Keratinocyte (primary cell): ENCODE data around the gene IL10RA. TPM values are rescaled to one million over a fixed set of nuclear protein-coding genes. Genes with fewer than 3 reads are reported as not detected.

ENCODE experiments used
- DNase-seq: peaks from one replicate; pipeline ENCODE4 v3.0.0-alpha.2; 2011; ENCODE audit warnings: low read depth, missing footprints, low spot score
- FAIRE-seq: peaks from 2 replicates; lab custom pipeline; 2011; peaks lifted over from hg19 to GRCh38; lab: Jason Lieb, UNC
- H2AFZ ChIP-seq: 2 replicates; pipeline ENCODE4 v1.6.0; 2012; ENCODE audit warnings: low read length, control low read depth, inconsistent platforms; ENCODE audit not compliant: control insufficient read depth
- H3K27ac ChIP-seq: 2 replicates; pipeline ENCODE4 v1.5.1; 2011; ENCODE audit warnings: low read length; ENCODE audit not compliant: control insufficient read depth, insufficient read depth
- H3K27me3 ChIP-seq: 3 replicates; pipeline ENCODE4 v1.6.0; 2011; ENCODE audit warnings: low read length; ENCODE audit not compliant: control insufficient read depth, insufficient read depth; ENCODE audit errors: extremely low read depth
- H3K36me3 ChIP-seq, 2 experiments: 2 replicates in 1 of 2; 3 replicates in 1 of 2; pipeline ENCODE4 v1.5.1; 2011; ENCODE audit warnings: low read length in 2 of 2, mild to moderate bottlenecking in 1 of 2; ENCODE audit not compliant: control insufficient read depth in 2 of 2, insufficient read depth in 2 of 2; ENCODE audit errors: extremely low read depth in 1 of 2
- H3K4me1 ChIP-seq: 3 replicates; pipeline ENCODE4 v1.5.1; 2011; ENCODE audit warnings: low read length; ENCODE audit not compliant: control insufficient read depth, insufficient read depth; ENCODE audit errors: extremely low read depth
- H3K4me2 ChIP-seq: 3 replicates; pipeline ENCODE4 v1.6.0; 2011; ENCODE audit warnings: low read depth, low read length; ENCODE audit not compliant: control insufficient read depth, insufficient read depth; ENCODE audit errors: extremely low read depth
- H3K4me3 ChIP-seq, 3 experiments: fragments of 200-600 bp in 1 of 3; sonication (generic) in 1 of 3; 2 replicates in 2 of 3; 3 replicates in 1 of 3; pipeline ENCODE4 v1.5.1; 2011 to 2016; ENCODE audit warnings: low read length in 3 of 3, mild to moderate bottlenecking in 3 of 3, control low read depth in 2 of 3, inconsistent platforms in 1 of 3, low read depth in 1 of 3, mixed read lengths in 1 of 3, mixed run types in 1 of 3, moderate library complexity in 1 of 3; ENCODE audit not compliant: control insufficient read depth in 2 of 3, insufficient read depth in 2 of 3; ENCODE audit errors: extremely low read depth in 1 of 3
- H3K79me2 ChIP-seq: 2 replicates; pipeline ENCODE4 v1.6.0; 2012; ENCODE audit warnings: low read length; ENCODE audit not compliant: control insufficient read depth, insufficient read depth
- H3K9ac ChIP-seq: 3 replicates; pipeline ENCODE4 v1.6.0; 2011; ENCODE audit warnings: low read length; ENCODE audit not compliant: control insufficient read depth, insufficient read depth; ENCODE audit errors: extremely low read depth
- H3K9me1 ChIP-seq: 3 replicates; pipeline ENCODE4 v1.6.0; 2011; ENCODE audit warnings: low read length; ENCODE audit not compliant: control insufficient read depth, insufficient read depth; ENCODE audit errors: extremely low read depth
- H3K9me3 ChIP-seq: 2 replicates; pipeline ENCODE4 v1.5.1; 2012; ENCODE audit warnings: low read depth, low read length; ENCODE audit not compliant: control insufficient read depth
- H4K20me1 ChIP-seq: 3 replicates; pipeline ENCODE4 v1.6.0; 2011; ENCODE audit warnings: low read length; ENCODE audit not compliant: control insufficient read depth, insufficient read depth; ENCODE audit errors: extremely low read depth
- EZH2 ChIP-seq: IDR thresholded peaks from one replicate; pipeline ENCODE4 v1.6.1; 2012; ENCODE audit warnings: inconsistent platforms, mild to moderate bottlenecking, low read length, moderate library complexity
- dilution Hi-C: fragments of 300-500 bp; cut with MboI; formaldehyde crosslinking; loops from one replicate; pipeline ENCODE4 v1.7.0; 2020; ENCODE audit warnings: low sequenced_read_pairs; ENCODE audit not compliant: extremely low pct_ligation_motif_present
- polyA plus RNA-seq, 5 experiments: library from polyadenylated mRNA; depleted of rRNA in 3 of 5; stranded (reverse) in 3 of 5; stranded (forward) in 1 of 5; unstranded in 1 of 5; fragments of >200 nt; gene quantifications; 1 replicate in 1 of 5; 2 replicates in 3 of 5; 3 replicates in 1 of 5; pipeline versions ENCODE4 v1.2.1 to v1.2.3, GENCODE V29; 2011 to 2012; ENCODE audit warnings: missing spikeins in 2 of 5, low read depth in 1 of 5, low replicate concordance in 1 of 5
- TF ChIP-seq, protein P1 (sequence below), 3 experiments: IDR thresholded peaks in 1 of 3; conservative IDR thresholded peaks in 1 of 3; optimal IDR thresholded peaks in 1 of 3; 2 replicates in 2 of 3; 3 replicates in 1 of 3; pipeline versions ENCODE3 to v1.5.1; 2011; ENCODE audit warnings: low read length in 3 of 3, mild to moderate bottlenecking in 3 of 3, moderate library complexity in 2 of 3, control low read depth in 1 of 3, inconsistent platforms in 1 of 3; ENCODE audit not compliant: insufficient read depth in 2 of 3; ENCODE audit errors: extremely low read depth in 1 of 3

IL10RA gene
- polyA plus RNA-seq, 1 donor (not counting 4 experiments of a cell fraction or from before 2014, with no cell fraction given), result 0.04 TPM

- no peaks in the 10 kb centered on the region for H4K20me1 ChIP-seq
- H3K79me2 ChIP-seq, result no peaks in the 10 kb centered on the region
- DNase-seq (no peak), FAIRE-seq (no peak)
- H3K4me2 ChIP-seq, result no peak overlapping the region
- H3K27ac ChIP-seq, result no peak overlapping the region
- H3K36me3 ChIP-seq, result no peaks in the 10 kb centered on the region
- no peaks in the 10 kb centered on the region for H3K9me1 ChIP-seq
- no peaks in the 10 kb centered on the region for H3K9me3 ChIP-seq
- no peaks in the 10 kb centered on the region for H3K4me1 ChIP-seq
- no peak for TF ChIP-seq EZH2
- TF ChIP-seq, protein P1, sequence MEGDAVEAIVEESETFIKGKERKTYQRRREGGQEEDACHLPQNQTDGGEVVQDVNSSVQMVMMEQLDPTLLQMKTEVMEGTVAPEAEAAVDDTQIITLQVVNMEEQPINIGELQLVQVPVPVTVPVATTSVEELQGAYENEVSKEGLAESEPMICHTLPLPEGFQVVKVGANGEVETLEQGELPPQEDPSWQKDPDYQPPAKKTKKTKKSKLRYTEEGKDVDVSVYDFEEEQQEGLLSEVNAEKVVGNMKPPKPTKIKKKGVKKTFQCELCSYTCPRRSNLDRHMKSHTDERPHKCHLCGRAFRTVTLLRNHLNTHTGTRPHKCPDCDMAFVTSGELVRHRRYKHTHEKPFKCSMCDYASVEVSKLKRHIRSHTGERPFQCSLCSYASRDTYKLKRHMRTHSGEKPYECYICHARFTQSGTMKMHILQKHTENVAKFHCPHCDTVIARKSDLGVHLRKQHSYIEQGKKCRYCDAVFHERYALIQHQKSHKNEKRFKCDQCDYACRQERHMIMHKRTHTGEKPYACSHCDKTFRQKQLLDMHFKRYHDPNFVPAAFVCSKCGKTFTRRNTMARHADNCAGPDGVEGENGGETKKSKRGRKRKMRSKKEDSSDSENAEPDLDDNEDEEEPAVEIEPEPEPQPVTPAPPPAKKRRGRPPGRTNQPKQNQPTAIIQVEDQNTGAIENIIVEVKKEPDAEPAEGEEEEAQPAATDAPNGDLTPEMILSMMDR (optimal IDR thresholded peaks at IDR 0.05 in 1 of 3, IDR thresholded peaks at IDR 0.05 in 1 of 3, conservative IDR thresholded peaks at IDR 0.05 in 1 of 3; ENCODE audit: extremely low read depth in 1 of 3, insufficient read depth in 2 of 3, low read length in 3 of 3), result no peak
- no peak overlapping the region for H3K4me3 ChIP-seq
- H3K9ac ChIP-seq, result no peak overlapping the region
- peaks cover 4% of the 10 kb centered on the region for H3K27me3 ChIP-seq
- dilution Hi-C loops, result no loop called here
- no peak overlapping the region for H2AFZ ChIP-seq
Measured at GRCh38 chr11:118017631-118018315, 31.6 kb downstream of the IL10RA start.

GRCh38 chr11:118018401-118018800, 32.2 kb downstream of the IL10RA start:
- no peak overlapping the region for H3K4me2 ChIP-seq
- dilution Hi-C loops, result no loop called here
- no peaks in the 10 kb centered on the region for H3K9me1 ChIP-seq
- no peaks in the 10 kb centered on the region for H3K36me3 ChIP-seq
- DNase-seq (no peak), FAIRE-seq (no peak)
- no peaks in the 10 kb centered on the region for H4K20me1 ChIP-seq
- H3K4me1 ChIP-seq, result no peaks in the 10 kb centered on the region
- no peaks in the 10 kb centered on the region for H3K9me3 ChIP-seq
- H3K4me3 ChIP-seq, result no peak overlapping the region
- no peak overlapping the region for H2AFZ ChIP-seq
- TF ChIP-seq, protein P1 (optimal IDR thresholded peaks at IDR 0.05 in 1 of 3, IDR thresholded peaks at IDR 0.05 in 1 of 3, conservative IDR thresholded peaks at IDR 0.05 in 1 of 3; ENCODE audit: extremely low read depth in 1 of 3, insufficient read depth in 2 of 3, low read length in 3 of 3), result no peak
- no peak for TF ChIP-seq EZH2
- no peak overlapping the region for H3K9ac ChIP-seq
- peaks cover 4% of the 10 kb centered on the region for H3K27me3 ChIP-seq
- H3K27ac ChIP-seq, result no peak overlapping the region
- no peaks in the 10 kb centered on the region for H3K79me2 ChIP-seq
